HG02623 (cell line): ENCODE data around the gene PYCARD.
"Not testable (repeated sequence)": the region's sequence is repeated elsewhere in the genome, so short reads cannot be mapped to it uniquely, and the experiment has no call there.

Source experiments
- ATAC-seq: cut with Tn5 transposase; IDR thresholded peaks from one replicate; pipeline ENCODE4 v1.9.1; 2021; ENCODE audit warnings: moderate library complexity; ENCODE audit not compliant: unreplicated experiment

Gene PYCARD

DNA sequence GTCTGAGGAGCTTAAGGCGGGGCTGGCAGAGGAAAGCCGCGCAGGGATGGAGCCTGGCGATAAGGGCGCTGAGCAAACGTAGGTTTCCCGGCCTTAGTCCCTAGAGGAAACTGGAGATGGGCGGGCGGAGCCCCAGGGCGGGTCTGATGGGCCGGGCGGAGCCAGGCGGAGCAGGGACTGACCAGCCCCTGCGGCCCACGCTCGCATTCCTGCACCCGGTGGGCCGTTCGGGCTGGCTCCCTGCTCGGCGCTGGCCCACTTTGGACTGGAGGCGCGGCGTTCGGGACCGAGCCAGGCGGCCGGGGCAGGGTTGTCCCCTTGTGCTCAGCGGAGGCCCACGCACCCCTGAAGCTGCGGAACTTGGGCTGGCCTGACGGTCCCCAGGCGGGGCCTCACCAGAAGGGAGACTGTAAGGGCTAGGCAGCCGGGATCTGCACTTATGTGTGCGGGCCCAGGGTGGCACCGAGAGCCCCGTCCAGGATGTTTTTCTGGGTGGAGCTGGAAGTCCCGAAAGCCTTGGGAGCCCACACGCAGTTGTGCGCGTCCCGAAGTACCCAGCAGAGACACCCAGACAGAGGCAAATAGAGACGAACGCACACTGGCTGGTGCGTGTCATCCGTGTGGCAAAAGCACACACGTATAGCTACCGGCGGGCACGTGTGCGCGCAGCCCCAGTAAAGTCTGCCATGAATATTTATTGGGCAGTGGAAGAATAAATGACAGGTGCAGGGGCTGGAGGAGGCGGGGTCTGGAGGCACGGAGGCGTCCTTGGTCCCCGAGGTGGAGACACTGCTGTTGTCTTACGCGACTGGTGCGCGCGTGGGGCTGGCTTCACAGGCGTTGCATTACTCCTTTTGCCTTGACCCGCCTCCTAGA, 13.0 kb upstream of the PYCARD start:
- ATAC-seq: no peak

DNA sequence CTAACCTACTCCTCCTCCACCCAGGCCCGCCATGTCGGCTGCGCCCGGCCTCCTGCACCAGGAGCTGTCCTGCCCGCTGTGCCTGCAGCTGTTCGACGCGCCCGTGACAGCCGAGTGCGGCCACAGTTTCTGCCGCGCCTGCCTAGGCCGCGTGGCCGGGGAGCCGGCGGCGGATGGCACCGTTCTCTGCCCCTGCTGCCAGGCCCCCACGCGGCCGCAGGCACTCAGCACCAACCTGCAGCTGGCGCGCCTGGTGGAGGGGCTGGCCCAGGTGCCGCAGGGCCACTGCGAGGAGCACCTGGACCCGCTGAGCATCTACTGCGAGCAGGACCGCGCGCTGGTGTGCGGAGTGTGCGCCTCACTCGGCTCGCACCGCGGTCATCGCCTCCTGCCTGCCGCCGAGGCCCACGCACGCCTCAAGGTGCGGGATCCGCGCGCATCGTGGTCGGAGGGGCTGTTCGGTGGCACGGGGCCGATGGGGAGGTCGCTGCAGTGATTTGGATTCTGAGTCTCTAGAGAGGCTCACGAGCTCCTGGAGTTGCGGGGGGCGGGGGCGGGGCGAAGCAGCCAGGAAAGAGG, 12.2 kb upstream of the PYCARD start:
- no peak for ATAC-seq

DNA sequence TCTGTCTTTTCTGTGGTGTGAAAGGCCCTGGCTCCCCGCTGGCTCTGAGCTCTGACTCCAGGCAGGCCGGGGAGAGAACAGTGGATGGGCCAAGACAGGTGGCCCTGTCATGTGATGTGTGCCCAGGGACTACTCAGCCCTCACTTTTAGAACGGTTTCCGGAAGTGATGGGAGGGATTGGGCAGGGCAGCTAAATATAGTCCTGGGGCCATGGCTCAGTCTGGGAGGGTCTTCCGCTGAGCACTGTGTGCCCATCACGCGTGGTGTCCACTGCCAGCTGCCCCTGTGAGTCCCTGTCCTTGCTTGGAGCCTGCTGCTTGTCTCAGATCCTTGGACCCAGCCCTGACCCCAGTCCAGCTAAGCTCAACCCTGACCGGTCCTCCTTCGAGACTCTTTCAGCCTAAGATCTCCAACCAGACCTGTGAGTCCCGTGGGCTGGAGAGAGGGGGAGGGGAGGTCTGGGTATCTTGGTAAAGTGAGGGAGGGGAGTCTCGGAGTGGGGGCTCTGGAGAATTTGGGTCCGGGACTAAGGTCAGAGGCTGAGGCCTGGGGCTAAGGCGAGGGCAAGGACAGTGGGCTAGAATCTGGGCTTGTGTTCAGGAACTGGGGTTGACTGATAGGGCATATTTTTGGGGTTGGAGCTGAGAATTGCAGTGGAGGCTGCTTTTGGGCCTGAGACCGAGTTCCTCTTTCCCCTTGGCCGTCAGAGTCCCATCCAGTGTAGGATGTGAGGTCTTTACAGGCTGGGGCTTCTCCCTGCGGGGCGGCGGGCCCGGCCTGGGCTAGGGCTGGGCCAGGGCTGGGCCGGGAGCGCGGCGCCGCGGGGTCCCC, 11.5 kb upstream of the PYCARD start, which contains the start of gene TRIM72:
TRIM72 (plus strand) TSS at position 243 of the 831 bp plus-strand sequence. CDS start 620 bp downstream, outside the sequence.
- no peak for ATAC-seq

DNA sequence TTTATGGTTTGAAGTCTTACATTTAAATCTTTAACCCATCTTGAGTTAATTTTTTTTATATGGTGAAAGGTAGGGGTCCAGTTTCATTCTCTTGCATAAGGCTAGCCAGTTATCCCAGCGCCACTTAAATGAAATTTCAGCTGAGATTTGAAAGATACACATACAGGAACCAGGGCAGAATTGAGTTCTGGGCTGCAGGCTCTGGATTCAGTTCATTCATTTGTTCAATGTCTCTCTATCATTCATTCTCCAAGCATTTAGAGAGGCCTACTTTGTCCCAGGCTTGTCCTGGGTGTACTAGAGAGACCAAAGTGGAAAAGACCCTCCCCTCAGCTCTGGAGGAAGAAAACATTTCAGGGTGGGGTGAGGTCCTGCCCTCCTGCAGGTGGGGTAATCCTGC, 10.8 kb upstream of the PYCARD start:
- ATAC-seq: no peak

DNA sequence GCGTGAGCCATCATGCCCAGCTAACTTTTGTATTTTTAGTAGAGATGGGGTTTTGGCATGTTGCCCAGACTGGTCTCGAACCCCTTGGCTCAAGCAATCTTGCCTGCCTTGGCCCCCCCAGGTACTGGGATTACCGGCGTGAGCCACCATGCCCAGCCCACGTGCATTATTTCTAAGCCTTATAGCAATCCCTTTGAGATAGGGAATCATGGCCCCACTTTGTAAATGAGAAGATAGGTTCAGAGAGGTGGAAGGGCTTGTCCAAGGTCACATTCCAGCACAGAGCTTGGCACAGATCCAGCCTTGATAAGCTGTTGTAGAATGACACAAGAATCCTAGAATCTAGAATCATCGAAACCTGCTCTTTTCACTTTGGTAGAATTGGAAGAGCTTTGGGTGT, 4.2 kb upstream of the PYCARD start:
- ATAC-seq: no peak

DNA sequence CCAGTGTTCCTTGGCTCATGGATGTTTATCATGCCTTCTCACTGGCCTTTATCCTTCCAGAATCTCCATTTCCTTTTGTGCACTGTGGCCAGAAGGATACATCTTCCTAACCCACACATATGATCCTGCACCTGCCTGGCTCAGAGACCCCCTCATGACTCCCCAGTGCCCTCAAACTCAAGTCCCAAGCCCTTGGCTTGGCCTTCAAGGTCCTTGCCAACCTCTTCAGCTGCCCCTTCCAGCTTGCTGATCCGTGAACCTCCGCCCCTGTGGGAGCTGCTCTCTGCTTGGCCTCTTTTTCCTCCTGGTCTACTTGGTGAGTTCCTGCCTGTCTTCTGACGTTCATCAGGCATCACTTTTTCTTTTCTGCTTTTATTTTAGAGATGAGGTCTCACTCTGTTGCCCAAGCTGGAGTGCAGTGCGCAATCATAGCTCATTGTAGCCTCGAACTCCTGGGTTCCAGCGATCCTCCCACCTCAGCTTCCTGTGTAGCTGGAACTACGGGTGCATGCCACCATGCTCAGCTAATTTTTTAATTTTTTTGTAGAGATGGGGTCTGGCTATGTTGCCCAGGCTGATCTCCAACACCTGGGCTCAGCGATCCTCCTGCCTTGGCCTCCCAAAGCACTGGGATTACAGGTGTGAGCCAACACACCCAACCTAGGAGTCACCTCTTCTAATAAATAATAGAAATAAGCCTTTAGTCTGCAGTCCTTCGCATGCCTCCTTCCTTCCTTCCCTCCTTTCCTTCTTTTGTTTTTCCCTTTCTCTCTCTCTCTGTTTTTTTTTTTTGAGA, 2.5 kb upstream of the PYCARD start:
- no peak for ATAC-seq

DNA sequence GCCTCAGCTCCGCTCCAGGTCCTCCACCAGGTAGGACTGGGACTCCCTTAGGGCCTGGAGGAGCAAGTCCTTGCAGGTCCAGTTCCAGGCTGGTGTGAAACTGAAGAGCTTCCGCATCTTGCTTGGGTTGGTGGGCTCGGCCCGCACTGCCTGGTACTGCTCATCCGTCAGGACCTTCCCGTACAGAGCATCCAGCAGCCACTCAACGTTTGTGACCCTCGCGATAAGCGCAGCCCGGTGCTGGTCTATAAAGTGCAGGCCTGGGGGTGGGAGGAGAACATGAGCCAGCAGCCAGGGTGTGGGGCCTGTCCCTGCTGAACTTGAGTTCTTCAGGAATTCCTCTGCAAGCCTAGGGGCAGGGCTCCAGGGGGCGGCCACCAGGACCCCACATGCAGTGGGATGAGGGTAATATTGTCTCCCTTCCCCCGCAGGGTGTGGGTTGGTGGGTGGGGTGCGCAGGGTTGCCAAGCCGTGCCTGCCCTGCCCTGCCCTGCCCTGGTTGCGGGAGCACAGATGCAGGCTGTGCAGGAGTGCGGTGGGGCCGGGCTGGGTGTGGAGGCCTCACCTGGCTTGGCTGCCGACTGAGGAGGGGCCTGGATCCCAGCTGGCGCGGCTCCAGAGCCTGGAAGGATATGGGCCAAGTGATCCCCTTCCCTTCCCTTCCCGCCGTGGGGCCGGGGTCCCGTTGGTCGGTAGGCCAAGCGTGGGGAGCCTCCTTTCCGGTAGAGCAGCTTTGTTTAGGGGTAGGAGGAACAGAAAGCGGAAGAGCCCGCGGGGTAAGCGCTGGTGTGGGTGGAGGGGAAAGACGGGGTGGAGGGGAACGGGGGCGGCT, 762 bp downstream of the PYCARD start:
- peak; percentile 40 for ATAC-seq

DNA sequence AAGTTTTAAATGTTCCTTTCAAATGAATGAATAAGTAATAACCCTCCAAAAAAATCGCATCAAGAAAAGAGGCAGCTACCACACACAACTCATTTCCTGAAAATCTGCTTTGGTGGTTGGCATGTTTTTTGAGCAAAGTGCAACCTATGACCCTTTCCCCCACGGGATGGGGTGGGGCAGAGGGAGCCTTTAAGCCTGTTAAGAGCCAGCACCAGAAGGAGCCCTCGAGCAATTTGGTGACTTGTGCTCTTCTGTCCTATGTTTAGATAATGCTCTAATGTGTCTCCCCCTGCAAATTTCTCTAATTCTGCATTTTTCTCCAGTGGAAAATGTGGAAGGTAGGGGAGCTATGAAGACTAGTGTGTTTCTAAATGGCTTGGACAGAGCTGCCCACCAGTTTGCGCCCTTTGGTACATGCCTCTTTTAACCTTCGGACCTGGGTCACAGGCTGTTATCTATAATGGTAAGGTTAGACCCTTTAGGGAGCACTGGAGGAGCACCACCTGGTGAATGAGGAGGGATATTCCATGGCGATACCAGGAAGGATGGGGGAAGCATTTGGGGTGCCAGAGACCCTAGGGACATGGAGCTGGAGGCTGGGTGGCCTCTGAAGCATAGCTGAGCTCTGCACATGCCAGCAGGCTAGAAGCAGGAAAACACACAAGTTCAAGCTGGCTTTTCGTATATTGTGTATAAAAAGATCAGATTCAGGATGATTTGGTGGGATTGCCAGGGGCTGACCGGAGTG, 1.6 kb downstream of the PYCARD start:
- ATAC-seq: no peak

DNA sequence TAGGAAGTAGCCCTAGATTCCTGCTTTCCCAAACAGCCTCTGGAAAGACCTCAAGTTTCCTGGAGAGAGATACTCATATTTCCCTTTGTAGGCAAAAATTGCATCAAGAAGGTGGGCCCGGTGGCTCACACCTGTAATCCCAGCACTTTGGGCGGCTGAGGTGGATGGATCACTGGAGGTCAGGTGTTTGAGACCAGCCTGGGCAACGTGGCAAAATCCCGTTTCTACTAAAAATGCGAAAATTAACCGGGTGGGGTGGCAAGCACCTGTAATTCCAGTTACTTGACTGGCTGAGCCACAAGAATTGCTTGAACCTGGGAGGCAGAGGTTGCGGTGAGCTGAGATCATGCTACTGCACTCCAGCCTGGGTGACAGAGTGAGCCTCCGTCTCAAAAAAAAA, 2.4 kb downstream of the PYCARD start:
- ATAC-seq: not testable (repeated sequence)

DNA sequence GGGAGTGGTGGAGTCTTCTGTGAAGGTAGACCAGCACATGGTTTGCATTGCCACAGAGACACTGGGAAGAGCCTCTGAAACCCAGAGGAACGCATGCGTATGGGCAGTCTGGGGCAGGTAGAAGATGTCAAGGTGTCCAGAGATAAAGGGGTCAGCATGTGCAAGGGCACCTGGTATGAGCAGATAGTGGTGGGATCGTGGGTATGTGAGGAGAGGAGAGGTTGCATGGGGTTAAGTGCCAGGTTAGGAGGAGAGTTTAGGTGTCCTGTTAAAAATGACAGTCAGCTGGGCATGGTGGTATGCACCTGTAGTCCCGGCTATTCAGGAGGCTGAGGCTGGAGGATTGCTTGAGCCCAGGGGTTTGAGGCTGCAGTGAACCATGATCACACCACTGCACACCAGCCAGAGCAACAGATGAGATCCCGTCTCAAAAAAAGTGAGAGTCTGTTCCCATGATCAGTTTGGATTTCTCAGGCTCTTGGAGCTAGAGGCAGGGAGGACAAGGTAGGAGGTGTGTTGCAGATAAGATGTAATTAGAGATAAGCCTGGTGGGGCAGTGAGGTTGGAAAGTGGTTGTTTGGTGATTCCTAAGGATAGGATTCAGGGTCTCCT, 3.0 kb downstream of the PYCARD start:
- ATAC-seq: no peak

DNA sequence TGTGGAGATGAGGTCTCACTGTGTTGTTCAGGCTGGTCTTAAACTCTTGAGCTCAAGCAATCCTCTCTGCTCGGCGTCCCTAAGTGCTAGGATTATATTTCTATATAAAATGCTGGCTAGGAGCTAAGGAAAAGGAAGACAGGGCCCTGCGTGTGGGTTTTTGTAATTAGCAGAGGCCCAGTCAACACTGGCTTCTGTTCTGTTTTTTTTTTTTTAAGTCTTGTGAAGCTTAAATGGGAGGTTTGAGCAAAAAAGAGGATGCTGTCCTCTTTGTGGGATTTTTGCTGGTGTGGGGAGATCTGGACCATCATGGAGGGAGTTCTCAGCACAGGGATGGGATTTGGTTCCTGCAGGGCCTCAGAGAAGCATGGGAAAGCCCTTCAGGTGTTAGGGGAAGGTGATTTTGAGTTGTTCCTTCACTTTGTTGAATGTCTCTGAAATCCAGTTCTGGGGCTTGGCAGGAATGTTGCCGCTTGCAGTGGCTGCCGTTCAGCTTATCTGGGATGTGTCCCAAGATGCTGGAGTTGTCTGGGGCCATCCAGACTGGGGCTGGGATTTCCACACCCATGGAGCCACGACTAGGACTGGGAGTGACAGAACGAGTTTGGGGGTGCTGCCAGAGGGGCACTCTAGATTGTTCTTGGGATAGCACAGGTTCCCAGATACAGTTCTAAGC, 4.2 kb downstream of the PYCARD start:
- ATAC-seq: no peak

DNA sequence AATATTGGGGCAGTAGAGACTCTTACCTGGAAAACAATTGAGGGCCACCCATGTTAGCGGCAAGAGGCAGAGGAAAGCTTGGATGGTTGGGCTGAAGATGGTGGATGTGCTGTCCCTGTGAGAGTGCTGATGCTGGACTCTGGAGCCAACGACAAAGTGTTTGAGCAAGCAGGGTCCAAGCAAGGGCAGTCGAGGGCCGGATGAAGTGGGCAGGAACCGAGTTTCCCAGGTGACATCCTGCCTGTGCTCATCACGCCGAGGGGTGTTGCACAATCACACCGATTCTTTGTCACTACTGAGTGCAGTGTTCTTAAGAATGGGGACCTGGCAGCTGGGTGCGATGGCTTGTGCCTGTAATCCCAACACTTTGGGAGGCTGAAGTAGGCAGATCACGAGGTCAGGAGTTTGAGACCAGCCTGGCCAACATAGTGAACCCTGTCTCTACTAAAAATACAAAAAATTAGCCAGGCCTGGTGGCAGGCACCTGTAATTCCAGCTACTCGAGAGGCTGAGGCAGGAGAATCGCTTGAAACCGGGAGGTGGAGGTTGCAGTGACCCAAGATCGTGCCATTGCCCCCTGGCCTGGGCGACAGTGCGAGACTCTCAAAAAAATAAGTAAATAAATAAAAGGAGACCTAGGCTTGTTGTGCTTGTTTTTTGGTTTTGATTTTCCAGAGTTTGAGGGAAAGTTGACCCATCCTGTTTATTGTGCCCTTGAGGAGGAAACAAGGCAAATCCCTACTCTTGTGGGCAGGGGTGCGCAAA, 6.1 kb downstream of the PYCARD start:
- ATAC-seq: no peak

DNA sequence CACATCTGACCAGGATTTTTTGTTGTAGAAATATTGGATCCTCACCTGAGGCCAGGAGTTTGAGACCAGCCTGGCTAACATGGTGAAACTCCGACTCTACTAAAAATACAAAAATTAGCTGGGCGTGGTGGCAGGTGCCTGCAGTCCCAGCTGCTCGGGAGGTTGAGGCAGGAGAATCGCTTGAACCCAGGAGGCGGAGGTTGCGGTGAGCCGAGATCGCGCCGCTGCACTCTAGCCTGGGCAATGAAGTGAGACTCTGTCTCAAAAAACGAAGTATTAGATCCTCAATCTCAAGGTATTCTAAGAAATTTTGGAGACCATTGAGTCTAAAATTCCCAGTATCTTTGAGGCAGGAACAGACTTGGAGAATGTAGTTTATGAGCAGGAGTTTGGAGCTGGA, 6.7 kb downstream of the PYCARD start:
- not testable (repeated sequence) for ATAC-seq

DNA sequence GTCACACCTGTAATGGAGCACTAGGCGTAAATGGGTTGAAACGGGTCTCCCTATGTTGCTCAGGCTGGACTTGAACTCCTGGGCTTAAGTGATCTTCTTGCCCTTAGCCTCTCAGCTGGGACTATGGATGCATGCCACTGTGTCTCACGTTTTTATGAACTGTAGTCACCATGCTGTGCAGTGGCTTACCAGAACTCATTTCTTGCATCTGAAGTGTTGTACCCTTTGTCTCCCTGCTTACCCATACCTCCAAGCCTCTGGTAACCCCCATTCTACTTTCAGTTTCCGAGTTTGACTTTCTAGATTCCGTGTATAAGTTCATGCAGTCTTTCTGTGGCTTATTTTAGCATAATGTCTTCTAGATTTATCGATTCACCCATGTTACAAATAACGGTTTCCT, 7.7 kb downstream of the PYCARD start:
- ATAC-seq: peak; percentile 41

DNA sequence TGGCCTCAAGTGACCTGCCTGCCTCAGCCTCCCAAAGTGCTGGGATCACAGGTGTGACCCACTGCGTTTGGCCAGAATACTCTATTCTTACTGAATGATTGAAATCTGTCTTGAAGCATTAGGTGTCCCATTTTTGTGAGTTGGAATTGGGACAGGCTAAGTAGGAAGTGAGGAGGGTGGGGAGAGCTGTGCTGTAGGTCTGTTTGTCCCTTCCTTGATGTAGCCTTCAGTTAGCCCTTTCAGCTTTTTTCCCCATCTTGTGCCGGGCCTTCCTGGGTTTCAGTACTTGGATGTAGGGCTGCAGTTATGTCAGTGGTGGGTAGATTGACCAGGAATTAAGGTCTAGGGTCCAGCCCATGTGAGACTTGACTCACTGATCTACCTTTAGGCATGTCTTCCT, 8.7 kb downstream of the PYCARD start:
- no peak for ATAC-seq

DNA sequence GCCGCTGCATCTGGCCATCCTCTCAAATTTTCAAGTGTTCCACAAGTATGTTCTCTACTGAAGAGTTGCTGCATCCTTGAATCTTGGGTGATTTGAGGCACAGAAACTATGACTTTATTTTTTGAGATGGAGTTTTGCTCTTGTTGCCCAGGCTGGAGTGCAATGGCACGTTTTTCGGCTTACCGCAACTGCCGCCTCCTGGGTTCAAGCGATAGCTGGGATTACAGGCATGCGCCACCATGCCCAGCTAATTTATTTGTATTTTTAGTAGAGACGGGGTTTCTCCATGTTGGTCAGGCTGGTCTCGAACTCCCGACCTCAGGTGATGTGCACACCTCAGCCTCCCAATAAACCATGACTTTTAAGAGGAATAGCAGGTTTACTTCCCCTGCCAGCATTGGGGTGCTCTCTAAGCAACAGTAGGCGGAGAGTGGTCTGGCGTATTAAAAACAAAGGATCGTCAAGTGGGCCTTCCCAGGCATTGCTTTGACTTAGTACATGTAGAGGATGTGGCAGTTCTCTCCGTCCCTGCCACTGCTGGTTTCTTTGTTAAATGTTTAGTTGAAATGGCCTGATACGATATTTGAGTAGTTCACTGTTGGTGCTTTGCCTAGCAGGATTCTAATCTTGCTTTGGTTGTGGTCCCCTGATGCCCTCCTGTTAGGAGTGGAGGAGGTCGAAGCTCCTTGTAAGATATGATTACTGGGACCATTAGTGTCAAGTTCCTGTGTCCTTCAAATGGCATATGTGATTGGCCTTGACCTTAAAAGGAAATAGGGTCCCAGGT, 9.5 kb downstream of the PYCARD start:
- ATAC-seq: no peak
